WTC11 (cell line): Measurements from ENCODE around the gene PRELID1. TPM values are rescaled to one million over a fixed set of nuclear protein-coding genes. Genes with fewer than 3 reads are reported as not detected.
"Not testable (repeated sequence)": the region's sequence is repeated elsewhere in the genome, so short reads cannot be mapped to it uniquely, and the experiment has no call there.

Experiments
- ATAC-seq: fragments of 200-7000 bp; cut with Tn5 transposase; 2 replicates; pipeline ENCODE4 v1.10.0; 2021; ENCODE audit warnings: mild to moderate bottlenecking, moderate library complexity
- CTCF ChIA-PET: fragments of 300-600 bp; sonication (Branson Sonifier 250); formaldehyde crosslinking; loops from one replicate; lab custom pipeline; 2021; ENCODE audit warnings: antibody characterized with exemption; lab: Charles Lee
- POLR2A ChIA-PET: fragments of 350-600 bp; sonication (Branson Sonifier 250); formaldehyde crosslinking; loops from one replicate; lab custom pipeline; 2021; ENCODE audit warnings: antibody characterized with exemption; lab: Charles Lee
- DNase-seq: peaks from one replicate; pipeline ENCODE4 v3.0.0; 2021; ENCODE audit warnings: low spot score
- H3K27ac Mint-ChIP-seq: 2 replicates; pipeline ENCODE4 v1.8.0; 2021; ENCODE audit warnings: mixed read lengths
- H3K27me3 Mint-ChIP-seq: 2 replicates; pipeline ENCODE4 v1.8.0; 2021; ENCODE audit warnings: low read depth, mild to moderate bottlenecking, moderate library complexity, mixed read lengths
- H3K36me3 Mint-ChIP-seq: 2 replicates; pipeline ENCODE4 v1.8.0; 2021; ENCODE audit warnings: mixed read lengths
- H3K4me1 Mint-ChIP-seq: 2 replicates; pipeline ENCODE4 v1.8.0; 2022; ENCODE audit warnings: mixed read lengths
- H3K4me3 Mint-ChIP-seq: 2 replicates; pipeline ENCODE4 v1.8.0; 2021; ENCODE audit warnings: mild to moderate bottlenecking, moderate library complexity, mixed read lengths
- H3K9me3 Mint-ChIP-seq: 2 replicates; pipeline ENCODE4 v1.8.0; 2021; ENCODE audit warnings: mixed read lengths
- CBFB ChIP-seq: sonication (generic); formaldehyde crosslinking; IDR thresholded peaks from 2 replicates; pipeline ENCODE4 v1.8.1; 2022; ENCODE audit warnings: mild to moderate bottlenecking, low read depth, missing genetic modification reagents
- TP53 ChIP-seq: sonication (generic); formaldehyde crosslinking; IDR thresholded peaks from 2 replicates; pipeline ENCODE4 v1.8.1; 2023; ENCODE audit warnings: mild to moderate bottlenecking, missing genetic modification reagents
- ZNF121 ChIP-seq: sonication (generic); formaldehyde crosslinking; IDR thresholded peaks from 2 replicates; pipeline ENCODE4 v1.8.0; 2023; ENCODE audit warnings: missing genetic modification reagents
- ZNF396 ChIP-seq: fragments of 250-450 bp; sonication (Bioruptor Pico); IDR thresholded peaks from 2 replicates; pipeline ENCODE4 v1.8.0; 2021; ENCODE audit warnings: mild to moderate bottlenecking, moderate library complexity, borderline replicate concordance
- total RNA-seq: library from RNA; stranded (reverse); gene quantifications from 3 replicates; pipeline ENCODE4 v1.2.3, GENCODE V29; 2021
- TF ChIP-seq, protein P1 (sequence below): sonication (generic); formaldehyde crosslinking; IDR thresholded peaks from 2 replicates; pipeline ENCODE4 v1.8.1; 2022; ENCODE audit warnings: mild to moderate bottlenecking, missing genetic modification reagents, moderate library complexity, borderline replicate concordance
- TF ChIP-seq, protein P2 (sequence below): sonication (generic); formaldehyde crosslinking; IDR thresholded peaks from 2 replicates; pipeline ENCODE4 v1.8.0; 2023; ENCODE audit warnings: missing genetic modification reagents
- TF ChIP-seq, protein P3 (sequence below): sonication (generic); formaldehyde crosslinking; IDR thresholded peaks from 2 replicates; pipeline ENCODE4 v1.8.1; 2023; ENCODE audit warnings: mild to moderate bottlenecking, missing genetic modification reagents
- TF ChIP-seq, protein P4 (sequence below): fragments of 250-450 bp; sonication (Bioruptor Pico); IDR thresholded peaks from 2 replicates; pipeline ENCODE4 v1.9.0; 2021; ENCODE audit warnings: mild to moderate bottlenecking
- TF ChIP-seq, protein P5 (sequence below): sonication (generic); formaldehyde crosslinking; IDR thresholded peaks from 2 replicates; pipeline ENCODE4 v1.8.0; 2022; ENCODE audit warnings: mild to moderate bottlenecking, missing genetic modification reagents
- TF ChIP-seq, protein P6 (sequence below): sonication (generic); formaldehyde crosslinking; IDR thresholded peaks from 2 replicates; pipeline ENCODE4 v1.8.0; 2023; ENCODE audit warnings: missing genetic modification reagents, mild to moderate bottlenecking, borderline replicate concordance

PRELID1 gene
- total RNA-seq, 1 experiment from 2014 or later: 273 TPM

DNA sequence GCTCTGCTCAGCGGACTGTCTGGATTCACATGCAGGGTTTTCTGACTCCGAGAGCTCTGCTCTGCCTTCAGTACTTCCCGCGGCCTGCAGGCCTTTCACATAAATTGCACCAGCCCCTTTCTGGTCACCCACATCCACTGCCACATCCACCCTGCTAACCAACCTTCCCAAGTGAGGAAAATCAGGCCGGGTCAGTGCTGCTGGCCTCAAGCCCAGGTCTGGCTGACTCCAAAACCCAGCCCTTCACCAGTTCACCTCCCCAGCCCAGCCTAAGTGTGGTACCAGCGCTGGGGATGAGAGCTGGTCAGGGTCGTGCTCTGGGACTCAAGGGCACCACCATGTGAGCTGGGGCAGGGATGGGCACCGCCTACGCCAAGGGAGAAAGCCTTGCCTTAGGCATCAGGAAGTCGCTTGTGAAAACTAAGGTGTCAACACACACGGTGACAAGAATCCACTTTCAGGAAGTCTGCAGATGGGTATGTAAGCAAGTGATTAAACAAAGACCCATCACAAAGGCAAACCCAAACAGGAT is 35.6 kb downstream of the PRELID1 start (continued):
- TF ChIP-seq, protein P1, sequence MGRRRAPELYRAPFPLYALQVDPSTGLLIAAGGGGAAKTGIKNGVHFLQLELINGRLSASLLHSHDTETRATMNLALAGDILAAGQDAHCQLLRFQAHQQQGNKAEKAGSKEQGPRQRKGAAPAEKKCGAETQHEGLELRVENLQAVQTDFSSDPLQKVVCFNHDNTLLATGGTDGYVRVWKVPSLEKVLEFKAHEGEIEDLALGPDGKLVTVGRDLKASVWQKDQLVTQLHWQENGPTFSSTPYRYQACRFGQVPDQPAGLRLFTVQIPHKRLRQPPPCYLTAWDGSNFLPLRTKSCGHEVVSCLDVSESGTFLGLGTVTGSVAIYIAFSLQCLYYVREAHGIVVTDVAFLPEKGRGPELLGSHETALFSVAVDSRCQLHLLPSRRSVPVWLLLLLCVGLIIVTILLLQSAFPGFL (CRISPR knock-in tag): no peak
- TF ChIP-seq, protein P2, sequence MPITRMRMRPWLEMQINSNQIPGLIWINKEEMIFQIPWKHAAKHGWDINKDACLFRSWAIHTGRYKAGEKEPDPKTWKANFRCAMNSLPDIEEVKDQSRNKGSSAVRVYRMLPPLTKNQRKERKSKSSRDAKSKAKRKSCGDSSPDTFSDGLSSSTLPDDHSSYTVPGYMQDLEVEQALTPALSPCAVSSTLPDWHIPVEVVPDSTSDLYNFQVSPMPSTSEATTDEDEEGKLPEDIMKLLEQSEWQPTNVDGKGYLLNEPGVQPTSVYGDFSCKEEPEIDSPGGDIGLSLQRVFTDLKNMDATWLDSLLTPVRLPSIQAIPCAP (CRISPR knock-in tag): no peak
- TF ChIP-seq, protein P3, sequence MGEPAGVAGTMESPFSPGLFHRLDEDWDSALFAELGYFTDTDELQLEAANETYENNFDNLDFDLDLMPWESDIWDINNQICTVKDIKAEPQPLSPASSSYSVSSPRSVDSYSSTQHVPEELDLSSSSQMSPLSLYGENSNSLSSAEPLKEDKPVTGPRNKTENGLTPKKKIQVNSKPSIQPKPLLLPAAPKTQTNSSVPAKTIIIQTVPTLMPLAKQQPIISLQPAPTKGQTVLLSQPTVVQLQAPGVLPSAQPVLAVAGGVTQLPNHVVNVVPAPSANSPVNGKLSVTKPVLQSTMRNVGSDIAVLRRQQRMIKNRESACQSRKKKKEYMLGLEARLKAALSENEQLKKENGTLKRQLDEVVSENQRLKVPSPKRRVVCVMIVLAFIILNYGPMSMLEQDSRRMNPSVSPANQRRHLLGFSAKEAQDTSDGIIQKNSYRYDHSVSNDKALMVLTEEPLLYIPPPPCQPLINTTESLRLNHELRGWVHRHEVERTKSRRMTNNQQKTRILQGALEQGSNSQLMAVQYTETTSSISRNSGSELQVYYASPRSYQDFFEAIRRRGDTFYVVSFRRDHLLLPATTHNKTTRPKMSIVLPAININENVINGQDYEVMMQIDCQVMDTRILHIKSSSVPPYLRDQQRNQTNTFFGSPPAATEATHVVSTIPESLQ (CRISPR knock-in tag): no peak
- TF ChIP-seq CBFB (CRISPR knock-in tag): no peak

DNA sequence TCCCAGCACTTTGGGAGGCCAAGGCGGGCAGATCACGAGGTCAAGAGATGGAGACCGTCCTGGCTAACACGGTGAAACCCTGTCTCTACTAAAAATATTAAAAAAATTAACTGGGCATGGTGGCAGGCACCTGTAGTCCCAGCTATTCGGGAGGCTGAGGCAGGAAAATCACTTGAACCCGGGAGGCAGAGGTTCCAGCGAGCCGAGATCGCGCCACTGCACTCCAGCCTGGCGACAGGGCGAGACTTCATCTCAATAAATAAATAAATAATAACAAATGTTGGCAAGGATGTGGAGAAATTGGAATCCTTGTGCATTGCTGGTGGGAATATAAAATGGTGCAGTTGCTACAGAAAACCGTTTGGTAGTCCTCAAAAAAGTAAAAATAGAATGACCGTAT is 39.4 kb downstream of the PRELID1 start:
- H3K4me3 Mint-ChIP-seq, CTCF ChIA-PET, POLR2A ChIA-PET, H3K27me3 Mint-ChIP-seq, H3K27ac Mint-ChIP-seq, ATAC-seq, H3K9me3 Mint-ChIP-seq, DNase-seq: not testable (repeated sequence)
- H3K4me1 Mint-ChIP-seq: peaks cover 27% of the 10 kb centered on the region
- peaks cover 32% of the 10 kb centered on the region for H3K36me3 Mint-ChIP-seq

DNA sequence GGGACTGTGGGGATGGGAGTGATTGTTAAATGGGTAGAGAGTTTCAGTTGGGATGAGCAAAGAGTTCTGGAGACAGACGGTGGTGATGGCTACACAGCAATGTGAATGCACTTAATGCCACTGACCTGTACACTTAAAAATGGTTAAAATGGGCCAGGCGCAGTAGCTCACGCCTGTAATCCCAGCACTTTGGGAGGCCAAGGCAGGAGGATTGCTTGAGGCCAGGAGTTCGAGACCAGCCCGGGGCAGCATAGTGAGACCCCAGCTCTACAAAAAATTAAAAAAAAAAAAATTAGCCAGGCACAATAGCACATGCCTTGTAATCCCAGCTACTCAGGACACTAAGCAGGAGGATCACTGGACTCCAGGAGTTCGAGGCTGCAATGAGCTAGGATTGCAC is 40.2 kb downstream of the PRELID1 start:
- Mint-ChIP-seq H3K36me3 (peaks cover 32% of the 10 kb centered on the region), H3K27ac (no peak overlapping the region; the same call in 1 of the 2 replicates), H3K27me3 (no peaks in the 10 kb centered on the region), H3K9me3 (no peaks in the 10 kb centered on the region), H3K4me1 (peaks cover 22% of the 10 kb centered on the region), H3K4me3 (no peak overlapping the region)
- DNase-seq (no peak), ATAC-seq (no peak)
- ChIA-PET CTCF (no interaction called here), POLR2A (interaction anchor here (1.1 kb wide), 1 partner anchor 23 kb away, joined by 3 read pairs; no protein-coding TSS in a partner anchor)
- TF ChIP-seq ZNF121 (CRISPR knock-in tag): peak; percentile 94
- TF ChIP-seq, protein P4, sequence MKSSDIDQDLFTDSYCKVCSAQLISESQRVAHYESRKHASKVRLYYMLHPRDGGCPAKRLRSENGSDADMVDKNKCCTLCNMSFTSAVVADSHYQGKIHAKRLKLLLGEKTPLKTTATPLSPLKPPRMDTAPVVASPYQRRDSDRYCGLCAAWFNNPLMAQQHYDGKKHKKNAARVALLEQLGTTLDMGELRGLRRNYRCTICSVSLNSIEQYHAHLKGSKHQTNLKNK (CRISPR knock-in tag): no peak
- no peak for TF ChIP-seq TP53
- no peak for TF ChIP-seq ZNF396 (CRISPR knock-in tag)
- TF ChIP-seq, protein P5, sequence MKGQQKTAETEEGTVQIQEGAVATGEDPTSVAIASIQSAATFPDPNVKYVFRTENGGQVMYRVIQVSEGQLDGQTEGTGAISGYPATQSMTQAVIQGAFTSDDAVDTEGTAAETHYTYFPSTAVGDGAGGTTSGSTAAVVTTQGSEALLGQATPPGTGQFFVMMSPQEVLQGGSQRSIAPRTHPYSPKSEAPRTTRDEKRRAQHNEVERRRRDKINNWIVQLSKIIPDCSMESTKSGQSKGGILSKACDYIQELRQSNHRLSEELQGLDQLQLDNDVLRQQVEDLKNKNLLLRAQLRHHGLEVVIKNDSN (CRISPR knock-in tag): no peak
- TF ChIP-seq, protein P6, sequence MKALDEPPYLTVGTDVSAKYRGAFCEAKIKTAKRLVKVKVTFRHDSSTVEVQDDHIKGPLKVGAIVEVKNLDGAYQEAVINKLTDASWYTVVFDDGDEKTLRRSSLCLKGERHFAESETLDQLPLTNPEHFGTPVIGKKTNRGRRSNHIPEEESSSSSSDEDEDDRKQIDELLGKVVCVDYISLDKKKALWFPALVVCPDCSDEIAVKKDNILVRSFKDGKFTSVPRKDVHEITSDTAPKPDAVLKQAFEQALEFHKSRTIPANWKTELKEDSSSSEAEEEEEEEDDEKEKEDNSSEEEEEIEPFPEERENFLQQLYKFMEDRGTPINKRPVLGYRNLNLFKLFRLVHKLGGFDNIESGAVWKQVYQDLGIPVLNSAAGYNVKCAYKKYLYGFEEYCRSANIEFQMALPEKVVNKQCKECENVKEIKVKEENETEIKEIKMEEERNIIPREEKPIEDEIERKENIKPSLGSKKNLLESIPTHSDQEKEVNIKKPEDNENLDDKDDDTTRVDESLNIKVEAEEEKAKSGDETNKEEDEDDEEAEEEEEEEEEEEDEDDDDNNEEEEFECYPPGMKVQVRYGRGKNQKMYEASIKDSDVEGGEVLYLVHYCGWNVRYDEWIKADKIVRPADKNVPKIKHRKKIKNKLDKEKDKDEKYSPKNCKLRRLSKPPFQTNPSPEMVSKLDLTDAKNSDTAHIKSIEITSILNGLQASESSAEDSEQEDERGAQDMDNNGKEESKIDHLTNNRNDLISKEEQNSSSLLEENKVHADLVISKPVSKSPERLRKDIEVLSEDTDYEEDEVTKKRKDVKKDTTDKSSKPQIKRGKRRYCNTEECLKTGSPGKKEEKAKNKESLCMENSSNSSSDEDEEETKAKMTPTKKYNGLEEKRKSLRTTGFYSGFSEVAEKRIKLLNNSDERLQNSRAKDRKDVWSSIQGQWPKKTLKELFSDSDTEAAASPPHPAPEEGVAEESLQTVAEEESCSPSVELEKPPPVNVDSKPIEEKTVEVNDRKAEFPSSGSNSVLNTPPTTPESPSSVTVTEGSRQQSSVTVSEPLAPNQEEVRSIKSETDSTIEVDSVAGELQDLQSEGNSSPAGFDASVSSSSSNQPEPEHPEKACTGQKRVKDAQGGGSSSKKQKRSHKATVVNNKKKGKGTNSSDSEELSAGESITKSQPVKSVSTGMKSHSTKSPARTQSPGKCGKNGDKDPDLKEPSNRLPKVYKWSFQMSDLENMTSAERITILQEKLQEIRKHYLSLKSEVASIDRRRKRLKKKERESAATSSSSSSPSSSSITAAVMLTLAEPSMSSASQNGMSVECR (CRISPR knock-in tag): no peak
